Stimulated activated naive CD8-positive, alpha-beta T cell treated with anti-CD3 and anti-CD28 coated beads, Interleukin-15, Interleukin-2, amounts not matched to agents 100 U/mL and 50 U/mL, for 24 hours (primary cell): ENCODE results near the gene ITGB6.
"Not testable (repeated sequence)": the region's sequence is repeated elsewhere in the genome, so short reads cannot be mapped to it uniquely, and the experiment has no call there.

Experiments used
- ATAC-seq: fragments of 150-1000 bp; cut with Tn5 transposase; one replicate; pipeline ENCODE4 v1.10.0; 2021
- DNase-seq: peaks from one replicate; pipeline ENCODE4 v3.0.0; 2021

Gene ITGB6

GRCh38 chr2:160139991-160140390 is 60.1 kb downstream of the ITGB6 start:
- ATAC-seq (no peak), DNase-seq (no peak)

- no peak for ATAC-seq
- DNase-seq, result no peak
Observed at GRCh38 chr2:160139350-160139749, 60.7 kb downstream of the ITGB6 start.

- DNase-seq (no peak), ATAC-seq (no peak)
Observed at GRCh38 chr2:160138406-160138805, 61.7 kb downstream of the ITGB6 start.

DNA sequence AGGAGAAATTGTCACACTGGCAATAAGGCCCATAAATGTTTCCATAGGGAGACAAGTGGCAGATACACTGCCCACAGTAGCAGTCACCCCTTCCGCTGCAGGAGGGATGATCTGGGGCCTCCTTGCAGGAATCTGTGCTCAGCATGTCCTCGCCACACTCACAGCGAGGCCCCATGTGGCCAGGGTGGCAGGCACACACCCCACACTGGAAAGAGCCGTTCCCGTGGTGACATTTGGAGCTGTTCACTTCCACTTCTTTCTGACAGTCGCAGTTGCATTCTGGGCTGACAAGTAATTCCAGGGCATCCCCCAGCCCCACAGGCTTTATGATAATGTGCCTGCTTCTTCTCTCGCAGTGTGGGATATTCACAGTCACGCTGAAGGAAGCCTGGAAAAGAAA is 62.6 kb downstream of the ITGB6 start:
- DNase-seq (no peak), ATAC-seq (no peak)

DNA sequence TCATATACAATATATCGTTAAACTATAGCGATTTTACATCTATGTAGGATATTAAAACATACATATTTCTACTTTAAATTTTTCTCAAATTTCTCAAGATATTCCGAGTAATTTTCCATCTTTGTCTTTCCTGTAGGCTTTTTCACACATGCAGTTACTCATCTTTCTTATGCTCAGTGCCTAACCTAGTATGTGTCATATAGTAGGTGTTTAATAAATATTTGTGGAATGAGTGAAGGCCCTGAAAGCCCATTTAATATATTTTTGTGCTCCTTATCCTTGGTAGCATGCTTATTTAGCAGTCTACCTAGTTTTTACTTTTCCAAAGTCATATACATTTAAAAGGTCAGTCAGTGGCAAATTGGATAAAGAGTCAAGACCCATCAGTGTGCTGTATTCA is 67.3 kb downstream of the ITGB6 start:
- DNase-seq (no peak), ATAC-seq (no peak)

- ATAC-seq (no peak), DNase-seq (no peak)
Observed at GRCh38 chr2:160126756-160127155, 73.3 kb downstream of the ITGB6 start.

- DNase-seq, result no peak
- no peak for ATAC-seq
Observed at GRCh38 chr2:160126315-160126714, 73.8 kb downstream of the ITGB6 start.

- no peak for DNase-seq
- no peak for ATAC-seq
Observed at GRCh38 chr2:160125828-160126227, 74.2 kb downstream of the ITGB6 start.

DNA sequence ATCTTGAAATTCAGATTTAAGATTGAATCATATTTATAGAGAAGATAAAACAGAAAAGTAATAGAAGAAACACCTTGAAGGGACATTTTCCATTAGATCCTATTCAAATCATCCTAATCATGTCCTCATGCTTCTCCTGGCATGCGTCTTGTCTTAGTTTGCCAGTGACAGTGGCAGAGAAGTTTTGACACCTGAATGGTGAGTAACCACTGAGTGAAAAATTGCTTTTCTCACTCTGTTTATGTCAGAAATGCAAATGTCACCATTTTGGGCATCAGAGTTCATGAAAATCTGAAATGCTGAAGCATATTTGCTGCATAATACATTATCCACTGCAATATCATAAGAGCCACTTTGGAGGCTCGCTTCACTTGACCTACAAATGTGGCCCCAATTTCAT is 74.7 kb downstream of the ITGB6 start:
- ATAC-seq (no peak), DNase-seq (no peak)

DNA sequence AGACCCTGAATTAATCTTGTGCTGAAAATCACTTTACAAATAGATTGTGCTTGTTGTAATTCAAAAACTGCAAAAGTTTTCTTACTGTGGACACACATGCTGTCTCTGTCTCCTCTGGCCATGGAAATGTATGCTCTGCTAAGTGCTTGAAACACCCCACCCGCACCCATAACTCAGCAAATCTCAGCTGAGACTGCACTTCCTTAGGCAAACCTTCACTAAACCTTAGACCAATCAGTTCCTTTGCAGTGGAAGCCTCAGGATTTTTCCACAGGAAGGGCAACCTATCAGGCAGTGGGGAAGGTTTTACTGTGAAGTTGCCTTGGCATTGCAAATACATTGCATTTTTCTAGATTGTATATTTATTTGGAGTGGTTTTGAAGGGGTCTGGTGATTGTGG is 75.5 kb downstream of the ITGB6 start:
- DNase-seq (no peak), ATAC-seq (no peak)

- not testable (repeated sequence) for ATAC-seq
Observed at GRCh38 chr2:160114721-160115120, 85.4 kb downstream of the ITGB6 start.

GRCh38 chr2:160114020-160114419 is 86.1 kb downstream of the ITGB6 start:
- ATAC-seq (no peak), DNase-seq (no peak)

More at GRCh38 chr2:160114721-160115120, 85.4 kb downstream of the ITGB6 start:
- not testable (repeated sequence) for DNase-seq

DNA sequence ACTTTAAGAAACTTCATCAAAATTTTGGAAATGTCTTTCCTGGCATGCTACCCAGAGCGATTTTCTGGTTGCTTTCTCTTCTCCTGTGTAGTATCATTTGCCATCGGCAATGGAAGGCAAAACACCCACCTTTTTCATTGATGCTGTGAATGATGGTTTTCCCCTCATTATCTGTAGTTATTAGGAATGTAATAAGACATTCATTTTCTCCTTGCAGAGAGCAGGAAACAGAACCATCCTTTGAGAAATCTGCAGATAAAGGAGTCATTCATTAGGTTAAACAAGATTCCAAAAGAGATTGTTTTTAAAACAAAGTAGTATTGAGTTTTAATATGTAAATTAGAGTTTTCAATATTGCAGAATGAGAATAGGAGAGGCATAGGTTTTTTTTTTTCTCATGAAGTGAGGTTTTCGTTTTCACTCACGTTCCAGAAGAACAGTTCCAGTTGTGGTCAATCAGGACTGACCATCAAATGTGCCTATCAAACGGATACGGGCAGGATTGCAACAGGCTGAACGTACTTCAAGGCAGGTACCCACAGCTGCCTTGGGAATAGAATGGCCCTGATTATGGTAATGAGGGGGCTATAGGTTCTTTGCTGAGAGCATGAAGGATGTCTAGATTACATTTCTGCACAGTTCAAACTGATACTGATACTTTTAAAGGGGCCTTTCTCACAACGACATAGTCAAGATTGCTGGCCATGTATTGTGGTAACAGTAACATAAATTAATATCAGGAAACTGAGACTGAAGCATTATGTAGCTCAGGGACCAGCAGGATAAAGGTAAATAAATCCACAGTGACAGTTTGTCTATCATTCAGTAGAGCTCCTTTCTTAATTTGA is 87.9 kb downstream of the ITGB6 start:
- ATAC-seq, result no peak
- DNase-seq, result no peak

DNA sequence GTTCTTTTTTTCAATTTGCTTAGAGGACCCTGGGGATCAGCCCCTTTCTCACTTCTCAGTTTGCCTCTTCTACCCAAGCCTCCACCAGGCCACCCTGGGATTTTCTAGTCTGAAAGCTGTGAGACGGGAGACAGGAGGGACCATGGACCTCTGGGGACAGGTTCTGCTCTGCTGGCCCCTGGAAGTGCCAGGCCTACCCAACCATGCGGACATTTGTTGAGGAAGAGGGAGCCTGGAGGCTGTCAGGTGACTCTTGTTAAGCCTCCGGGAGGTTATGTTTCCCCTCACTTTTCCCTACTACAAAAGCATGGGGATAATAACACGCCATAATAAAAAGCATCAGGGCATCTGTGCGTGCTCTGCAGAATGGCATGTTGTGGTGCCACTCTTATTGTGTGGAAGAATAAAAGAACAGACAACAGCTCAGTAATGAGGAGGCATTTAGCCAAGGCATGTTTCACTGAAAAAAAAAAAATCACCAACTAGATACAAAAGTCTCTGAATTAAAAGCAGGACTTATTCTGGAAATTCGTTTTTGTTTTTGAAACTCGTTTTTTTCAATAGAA is 89.3 kb downstream of the ITGB6 start:
- ATAC-seq (no peak), DNase-seq (no peak)

GRCh38 chr2:160109939-160110673 is 90.0 kb downstream of the ITGB6 start:
- peak; percentile 51 for DNase-seq
- peak; percentile 83 for ATAC-seq

DNA sequence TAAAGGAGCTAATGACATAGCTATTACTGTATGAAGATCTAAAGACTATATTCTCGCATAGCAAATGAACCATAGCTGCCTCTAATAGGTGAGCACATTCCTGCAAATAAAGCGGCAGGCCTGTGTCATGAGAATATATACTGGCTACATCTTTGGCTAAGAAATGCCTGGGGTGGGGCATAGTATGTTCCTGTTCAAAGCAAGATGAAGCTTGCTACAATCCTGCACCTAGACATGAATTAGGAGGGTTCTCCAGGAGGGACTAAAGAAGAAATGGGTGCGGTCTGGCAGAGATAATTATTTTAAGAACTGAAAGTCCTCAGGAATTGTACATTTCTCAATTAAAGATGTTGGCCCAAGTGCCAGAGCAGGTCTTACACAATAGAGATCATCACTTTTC is 90.8 kb downstream of the ITGB6 start:
- ATAC-seq, result no peak
- DNase-seq, result no peak

DNA sequence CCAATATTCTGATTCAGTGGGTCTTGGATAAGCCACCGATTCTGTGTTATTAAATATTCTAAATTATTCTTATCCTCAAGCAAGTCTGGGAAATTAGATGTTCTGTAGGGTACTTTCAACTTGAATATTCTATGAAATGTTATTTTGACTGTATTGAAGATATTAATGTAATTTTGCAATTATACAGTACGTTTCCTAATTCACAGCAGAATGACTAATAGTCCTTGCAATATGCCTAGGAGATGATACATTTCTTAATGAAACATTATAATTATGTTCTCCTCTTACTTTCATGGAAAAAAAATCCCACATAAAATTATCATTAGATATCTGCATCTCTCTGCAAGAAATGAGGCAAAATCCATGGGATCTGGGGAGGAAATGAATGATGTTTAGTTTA is 91.4 kb downstream of the ITGB6 start:
- ATAC-seq (no peak), DNase-seq (no peak)

- ATAC-seq (no peak), DNase-seq (no peak)
Observed at GRCh38 chr2:160105366-160105765, 94.7 kb downstream of the ITGB6 start.

DNA sequence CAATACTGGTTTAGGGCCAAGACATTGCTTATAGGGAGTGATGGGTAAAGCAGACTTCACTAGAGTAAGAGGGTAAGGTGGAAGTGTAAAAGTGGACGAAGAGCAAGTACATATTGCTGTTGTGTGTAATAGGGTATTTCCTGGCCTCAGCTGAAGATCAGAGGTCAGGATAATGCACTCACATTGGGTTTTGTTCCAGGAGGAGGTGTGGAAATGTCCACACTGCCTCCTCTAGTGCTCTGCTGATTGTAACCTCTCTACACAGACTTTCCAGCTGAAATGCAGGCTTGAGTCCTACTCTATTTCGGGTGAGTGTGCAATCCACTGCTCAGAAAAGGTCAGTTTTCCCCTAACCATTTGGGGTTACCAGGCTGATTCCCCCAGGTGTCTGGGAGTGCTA is 96.0 kb downstream of the ITGB6 start:
- no peak for DNase-seq
- no peak for ATAC-seq

- ATAC-seq (no peak), DNase-seq (no peak)
Observed at GRCh38 chr2:160097326-160097725, 102.7 kb downstream of the ITGB6 start.

DNA sequence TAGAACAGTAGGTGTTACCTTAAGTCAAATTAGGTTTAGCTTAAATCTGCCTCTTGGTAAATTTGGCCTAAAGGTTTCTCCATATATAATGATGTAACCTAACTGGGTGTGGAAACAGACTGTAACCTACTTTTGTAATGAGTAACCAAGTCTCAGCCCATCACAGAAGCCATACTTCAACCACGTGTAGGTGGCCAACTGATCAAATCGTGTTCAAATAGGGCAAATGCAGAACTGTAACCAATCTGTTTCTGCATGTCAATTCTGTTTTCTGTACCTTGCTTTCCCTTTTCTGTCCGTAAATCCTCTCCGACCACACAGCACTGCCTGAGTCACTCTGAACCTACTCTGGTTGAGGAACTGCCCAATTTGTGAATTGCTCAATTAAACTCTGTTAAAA is 103.7 kb downstream of the ITGB6 start:
- peak; percentile 71 for ATAC-seq
- DNase-seq, result peak; percentile 8

DNA sequence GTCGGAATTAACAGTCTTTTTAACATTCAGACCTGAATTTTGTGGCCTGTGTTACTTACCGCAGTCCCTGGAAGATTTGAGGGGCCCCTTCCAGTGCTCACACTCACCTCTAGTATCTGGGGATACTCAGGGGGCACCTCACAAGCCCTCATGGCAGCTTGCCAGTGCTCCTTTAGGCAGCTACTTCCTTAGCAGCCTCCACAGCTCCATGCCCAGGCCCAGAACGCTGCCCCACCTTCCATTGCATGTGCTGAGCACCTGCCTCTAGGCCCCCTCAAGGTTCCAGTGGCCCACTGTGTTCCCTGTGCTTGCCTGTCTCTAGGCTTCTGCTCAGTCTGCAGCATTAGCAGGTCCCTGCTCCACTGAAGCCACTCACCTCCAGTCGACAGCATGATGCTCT is 107.6 kb downstream of the ITGB6 start:
- DNase-seq, result no peak

GRCh38 chr2:160091381-160091780 is 108.7 kb downstream of the ITGB6 start:
- no peak for ATAC-seq
- DNase-seq, result no peak

More for the DNA sequence above, 107.6 kb downstream of the ITGB6 start:
- ATAC-seq, result no peak
